Measurements from ENCODE around the gene AP3S2. TPM values are rescaled to one million over a fixed set of nuclear protein-coding genes. Genes with fewer than 3 reads are reported as not detected.

AP3S2 gene
- total and polyA plus RNA-seq, 2 of the 4 experiments (the other 2 are of a cell fraction): 12.6 to 34.1 TPM

DNA sequence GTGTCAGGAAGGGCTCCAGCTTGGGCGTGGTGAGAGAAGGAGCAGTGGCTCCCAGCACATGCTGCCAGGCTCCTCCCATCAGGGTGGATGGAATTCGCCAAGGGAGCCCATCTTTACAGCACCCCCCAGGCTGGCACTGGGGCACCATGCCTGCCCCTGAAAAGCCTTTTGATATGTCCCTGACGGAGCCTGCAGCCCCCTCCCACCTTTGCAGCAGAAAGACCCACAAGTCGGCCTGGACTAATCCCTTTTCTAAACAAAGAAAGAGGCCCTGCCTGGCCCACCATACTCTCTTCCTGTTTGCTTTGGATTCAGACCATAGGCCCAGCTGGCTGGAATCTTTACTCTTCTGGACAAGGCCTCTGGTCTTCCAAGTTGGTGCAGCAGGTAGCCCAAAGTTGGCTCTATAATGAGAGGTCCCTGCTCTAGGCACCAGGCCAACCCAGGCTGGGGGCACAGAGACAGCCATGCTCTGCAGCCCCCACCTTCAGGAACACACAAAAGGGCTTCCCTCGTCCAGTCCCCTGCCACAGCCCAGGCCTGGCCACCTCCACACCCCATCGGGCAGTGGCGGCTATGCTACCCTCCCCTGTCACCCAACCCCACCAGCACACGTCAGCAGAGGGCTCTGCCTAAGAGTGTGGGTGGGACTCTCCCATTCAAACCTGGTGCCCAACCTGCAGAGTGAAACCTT is 84.6 kb downstream of the AP3S2 start:
- Histone ChIP-seq H3K23ac (ENCODE audit: low read depth, low read length) (peak overlapping the region; percentile 60; the same call in 1 of the 2 replicates), H3K18ac (ENCODE audit: low read depth, low read length) (peak overlapping the region; percentile 10; the same call in 1 of the 2 replicates), H3K4me2 (ENCODE audit: low read depth, low read length) (peak overlapping the region; percentile 20; the same call in 1 of the 2 replicates), H3K4ac (ENCODE audit: low read depth, low read length) (peak overlapping the region; percentile 87), H3K56ac (ENCODE audit: extremely low read depth, insufficient read depth, low read length) (no peak overlapping the region), H4K91ac (ENCODE audit: insufficient read depth, low read depth, low read length) (peak overlapping the region; percentile 51), H3K4me3 (ENCODE audit: insufficient read depth, low read depth, low read length) (no peak overlapping the region), H3K9me1 (ENCODE audit: insufficient read depth, low read length) (peaks cover 31% of the 10 kb centered on the region), H4K5ac (ENCODE audit: low read depth, low read length) (peak overlapping the region; percentile 72; the same call in 1 of the 2 replicates), H2BK20ac (ENCODE audit: low read depth, low read length) (peak overlapping the region; percentile 69), H3K27me3 (ENCODE audit: control insufficient read depth, insufficient read depth, low read length) (no peaks in the 10 kb centered on the region), H2AFZ (replicated peaks; ENCODE audit: low read length, poor library complexity) (peak overlapping the region; percentile 81), H3K9me3 (ENCODE audit: control insufficient read depth, insufficient read depth, low read length) (no peaks in the 10 kb centered on the region), H3K36me3 (ENCODE audit: control insufficient read depth, insufficient read depth, low read length) (peaks cover 18% of the 10 kb centered on the region; the same call in 1 of the 2 replicates), H2BK15ac (ENCODE audit: low read depth, low read length) (peak overlapping the region; percentile 63; the same call in 1 of the 3 replicates), H3K79me1 (ENCODE audit: low read depth in 1 of 2, low read length in 2 of 2) (peaks cover 2 to 61% of the 10 kb centered on the region in 2 experiments; a peak in 3 of 4 replicates), H4K20me1 (ENCODE audit: insufficient read depth, low read length) (peaks cover 5% of the 10 kb centered on the region; the same call in 1 of the 2 replicates), H3K4me1 (ENCODE audit: control insufficient read depth, insufficient read depth, low read length) (peaks cover 21% of the 10 kb centered on the region), H2BK5ac (ENCODE audit: low read depth, low read length, poor library complexity, severe bottlenecking) (no peak overlapping the region), H3K9ac (ENCODE audit: low read depth, low read length) (no peak overlapping the region), H3K14ac (replicated peaks; ENCODE audit: low read depth, low read length) (peak overlapping the region; percentile 60; the same call in 1 of the 2 replicates), H2AK5ac (ENCODE audit: low read depth, low read length) (peak overlapping the region; percentile 79; the same call in 1 of the 2 replicates), H3K27ac (ENCODE audit: insufficient read depth, low read length) (peak overlapping the region; percentile 22; the same call in 1 of the 2 replicates), H2BK120ac (ENCODE audit: low read depth, low read length) (peak overlapping the region; percentile 77), H4K8ac (ENCODE audit: low read depth in 2 of 2, low read length in 2 of 2) (peak overlapping the region in 1 of 2 experiments; percentile 84; a peak in 2 of 4 replicates), H2AK9ac (replicated peaks; ENCODE audit: low read depth, low read length, poor library complexity) (peak overlapping the region; percentile 80)
- ChIA-PET POLR2A (ENCODE audit: unreplicated experiment) (no interaction called here), CTCF (no interaction called here)
- peak; percentile 59 for ATAC-seq (ENCODE audit: low read depth)
- dilution Hi-C loops (cut with HindIII; ENCODE audit: low sequenced_read_pairs, unreplicated experiment) (no loop called here), in situ Hi-C loops (cut with MboI; ENCODE audit: low sequenced_read_pairs) (no loop called here), intact Hi-C loops (cut with micrococcal nuclease) (no loop called here)
- BruUV-seq (replicated peaks): no TSS peak
- TF ChIP-seq RFX5 (IDR thresholded peaks at IDR 0.05; ENCODE audit: low read depth, low read length) (no peak), CEBPB (IDR thresholded peaks at IDR 0.05; ENCODE audit: low read depth, low read length) (no peak), POLR2A (IDR thresholded peaks at IDR 0.05; ENCODE audit: low read depth, low read length) (no peak), CHD1 (IDR thresholded peaks at IDR 0.05; ENCODE audit: low read depth, low read length) (no peak)
- 53% methylated on average over 3 of the region's 8 CpGs; no CpG with 5 or more reads in 1 of the 2 experiments for WGBS, 2 experiments (ENCODE audit: extremely low coverage in 2 of 2, insufficient read length in 1 of 2)
- DNase-seq: peak; percentile 58
